ENCODE results near the gene RPS6KA5.

GRCh38 chr14:91048676-91049075, 11.8 kb downstream of the RPS6KA5 start:
- TF ChIP-seq RARB (CRISPR knock-in tag; IDR thresholded peaks at IDR 0.05) (no peak), ZC3H10 (CRISPR knock-in tag; IDR thresholded peaks at IDR 0.05) (no peak), ARNTL (CRISPR knock-in tag; IDR thresholded peaks at IDR 0.05; ENCODE audit: borderline replicate concordance, low read depth) (no peak), TSHZ2 (CRISPR knock-in tag; IDR thresholded peaks at IDR 0.05) (no peak), OSR1 (CRISPR knock-in tag; IDR thresholded peaks at IDR 0.05) (no peak), SNAI2 (CRISPR knock-in tag; IDR thresholded peaks at IDR 0.05) (no peak), ZNF70 (CRISPR knock-in tag; IDR thresholded peaks at IDR 0.05) (no peak), TCF4 (CRISPR knock-in tag; IDR thresholded peaks at IDR 0.05; ENCODE audit: borderline replicate concordance) (no peak), CREB5 (CRISPR knock-in tag; IDR thresholded peaks at IDR 0.05; ENCODE audit: low read depth) (no peak), ZNF565 (CRISPR knock-in tag; conservative IDR thresholded peaks at IDR 0.05; ENCODE audit: low read depth) (no peak), CSRNP3 (CRISPR knock-in tag; IDR thresholded peaks at IDR 0.05) (no peak)
